ENCODE measurements around the gene IGF2BP3. TPM values are rescaled to one million over a fixed set of nuclear protein-coding genes. Genes with fewer than 3 reads are reported as not detected.

IGF2BP3 gene
- total RNA-seq, 1 donor from 2014 or later, result 12.4 TPM

- Histone ChIP-seq H3K4me3 (ENCODE audit: low read depth, low read length) (no peak overlapping the region), H3K36me3 (ENCODE audit: control insufficient read depth, insufficient read depth, low read length) (no peaks in the 10 kb centered on the region), H3K27me3 (ENCODE audit: control insufficient read depth, insufficient read depth, low read length) (peaks cover 3% of the 10 kb centered on the region)
- TF ChIP-seq CTCF (IDR thresholded peaks at IDR 0.05; ENCODE audit: insufficient read depth, low read length, severe bottlenecking), result no peak
- FAIRE-seq (no peak), DNase-seq (ENCODE audit: low read depth) (no peak)
Observed at GRCh38 chr7:23276376-23276775, 193.9 kb downstream of the IGF2BP3 start.

GRCh38 chr7:23275912-23276311 is 194.4 kb downstream of the IGF2BP3 start:
- no peak for DNase-seq (ENCODE audit: low read depth)
- FAIRE-seq, result no peak
- no peak for TF ChIP-seq CTCF (IDR thresholded peaks at IDR 0.05; ENCODE audit: insufficient read depth, low read length, severe bottlenecking)
- H3K4me3 ChIP-seq (ENCODE audit: low read depth, low read length), result no peak overlapping the region
- peaks cover 5% of the 10 kb centered on the region for H3K27me3 ChIP-seq (ENCODE audit: control insufficient read depth, insufficient read depth, low read length)
- no peaks in the 10 kb centered on the region for H3K36me3 ChIP-seq (ENCODE audit: control insufficient read depth, insufficient read depth, low read length)

- Histone ChIP-seq H3K4me3 (ENCODE audit: low read depth, low read length) (no peak overlapping the region), H3K27me3 (ENCODE audit: control insufficient read depth, insufficient read depth, low read length) (peaks cover 12% of the 10 kb centered on the region), H3K36me3 (ENCODE audit: control insufficient read depth, insufficient read depth, low read length) (no peaks in the 10 kb centered on the region)
- DNase-seq (ENCODE audit: low read depth) (peak; percentile 93), FAIRE-seq (no peak)
- TF ChIP-seq CTCF (IDR thresholded peaks at IDR 0.05; ENCODE audit: insufficient read depth, low read length, severe bottlenecking), result peak; percentile 98
Observed at GRCh38 chr7:23273141-23273599, 197.1 kb downstream of the IGF2BP3 start.

GRCh38 chr7:23272275-23272674 is 198.0 kb downstream of the IGF2BP3 start:
- H3K4me3 ChIP-seq (ENCODE audit: low read depth, low read length), result no peak overlapping the region
- DNase-seq (ENCODE audit: low read depth), result no peak
- TF ChIP-seq CTCF (IDR thresholded peaks at IDR 0.05; ENCODE audit: insufficient read depth, low read length, severe bottlenecking), result no peak
- peaks cover 12% of the 10 kb centered on the region for H3K27me3 ChIP-seq (ENCODE audit: control insufficient read depth, insufficient read depth, low read length)
- H3K36me3 ChIP-seq (ENCODE audit: control insufficient read depth, insufficient read depth, low read length), result no peaks in the 10 kb centered on the region
- FAIRE-seq, result no peak

GRCh38 chr7:23268746-23269145 is 201.5 kb downstream of the IGF2BP3 start:
- Histone ChIP-seq H3K36me3 (ENCODE audit: control insufficient read depth, insufficient read depth, low read length) (no peaks in the 10 kb centered on the region), H3K27me3 (ENCODE audit: control insufficient read depth, insufficient read depth, low read length) (peaks cover 11% of the 10 kb centered on the region), H3K4me3 (ENCODE audit: low read depth, low read length) (no peak overlapping the region)
- no peak for TF ChIP-seq CTCF (IDR thresholded peaks at IDR 0.05; ENCODE audit: insufficient read depth, low read length, severe bottlenecking)
- FAIRE-seq (no peak), DNase-seq (ENCODE audit: low read depth) (peak; percentile 36)

GRCh38 chr7:23268167-23268566 is 202.1 kb downstream of the IGF2BP3 start:
- no peaks in the 10 kb centered on the region for H3K36me3 ChIP-seq (ENCODE audit: control insufficient read depth, insufficient read depth, low read length)

More at GRCh38 chr7:23268167-23268566, 202.1 kb downstream of the IGF2BP3 start:
- no peak for DNase-seq (ENCODE audit: low read depth)
- TF ChIP-seq CTCF (IDR thresholded peaks at IDR 0.05; ENCODE audit: insufficient read depth, low read length, severe bottlenecking), result no peak
- Histone ChIP-seq H3K27me3 (ENCODE audit: control insufficient read depth, insufficient read depth, low read length) (peaks cover 11% of the 10 kb centered on the region), H3K4me3 (ENCODE audit: low read depth, low read length) (no peak overlapping the region)
- no peak for FAIRE-seq

Measured in bronchial epithelial cell (primary cell).